HEK293 (cell line): ENCODE measurements around the gene PFDN1.

Source experiments
- KLF1 ChIP-seq: fragments of 450-650 bp; formaldehyde crosslinking; IDR thresholded peaks from 2 replicates; pipeline ENCODE4 v1.5.1; 2016; ENCODE audit warnings: missing biosample characterization, missing genetic modification characterization
- MZF1 ChIP-seq: fragments of 450-650 bp; formaldehyde crosslinking; IDR thresholded peaks from 2 replicates; pipeline ENCODE4 v1.5.1; 2017; ENCODE audit warnings: missing biosample characterization, missing genetic modification characterization, borderline replicate concordance
- REPIN1 ChIP-seq: fragments of 450-650 bp; formaldehyde crosslinking; IDR thresholded peaks from 2 replicates; pipeline ENCODE4 v1.5.1; 2017; ENCODE audit warnings: missing biosample characterization, missing genetic modification characterization, low read depth
- ZIC2 ChIP-seq: fragments of 450-650 bp; formaldehyde crosslinking; IDR thresholded peaks from 2 replicates; pipeline ENCODE4 v1.5.1; 2016; ENCODE audit warnings: missing biosample characterization, missing genetic modification characterization
- ZNF10 ChIP-seq: fragments of 450-650 bp; formaldehyde crosslinking; IDR thresholded peaks from 2 replicates; pipeline ENCODE4 v1.5.1; 2017; ENCODE audit warnings: missing biosample characterization, missing genetic modification characterization
- ZNF48 ChIP-seq: fragments of 450-650 bp; formaldehyde crosslinking; IDR thresholded peaks from 2 replicates; pipeline ENCODE4 v1.5.1; 2016; ENCODE audit warnings: missing biosample characterization, missing genetic modification characterization
- ZNF660 ChIP-seq: fragments of 450-650 bp; IDR thresholded peaks from 2 replicates; pipeline ENCODE4 v1.5.1; 2018; ENCODE audit warnings: missing biosample characterization, mild to moderate bottlenecking, missing genetic modification characterization
- ZNF677 ChIP-seq: fragments of 450-650 bp; IDR thresholded peaks from 2 replicates; pipeline ENCODE4 v1.5.0; 2018; ENCODE audit warnings: missing biosample characterization, mild to moderate bottlenecking, missing genetic modification characterization, moderate library complexity
- TF ChIP-seq, protein P1 (sequence below): fragments of 450-650 bp; formaldehyde crosslinking; IDR thresholded peaks from 2 replicates; pipeline ENCODE4 v1.5.1; 2016; ENCODE audit warnings: missing biosample characterization, missing genetic modification characterization
- TF ChIP-seq, protein P2 (sequence below): fragments of 450-650 bp; formaldehyde crosslinking; IDR thresholded peaks from 2 replicates; pipeline ENCODE4 v1.5.1; 2016; ENCODE audit warnings: missing biosample characterization, missing genetic modification characterization
- TF ChIP-seq, protein P3 (sequence below): fragments of 450-650 bp; formaldehyde crosslinking; IDR thresholded peaks from 2 replicates; pipeline ENCODE4 v1.5.1; 2016; ENCODE audit warnings: missing biosample characterization, missing genetic modification characterization
- TF ChIP-seq, protein P4 (sequence below): fragments of 450-650 bp; formaldehyde crosslinking; optimal IDR thresholded peaks from 2 replicates; pipeline ENCODE3; 2016; ENCODE audit warnings: missing biosample characterization, mild to moderate bottlenecking, missing genetic modification characterization

DNA sequence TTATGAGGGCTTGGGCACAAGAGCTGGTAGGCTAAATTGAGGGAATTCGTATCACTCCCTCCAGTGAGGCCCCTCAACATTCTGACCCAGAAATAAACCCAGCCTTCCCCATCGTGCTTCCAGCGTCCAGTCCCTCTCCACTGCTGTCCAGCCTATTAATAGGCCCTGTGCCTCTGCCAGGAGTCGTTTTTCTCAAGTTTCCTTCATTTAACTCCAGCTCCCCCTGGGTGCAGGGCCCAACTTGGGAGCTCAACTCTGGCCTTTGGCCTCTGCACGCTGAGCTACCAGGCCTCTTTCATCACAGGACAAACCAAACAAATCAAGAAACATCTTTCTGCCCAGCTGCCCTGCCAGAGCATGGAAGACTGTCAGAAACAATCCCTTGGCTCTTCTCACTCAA lies 33.5 kb upstream of the PFDN1 start:
- TF ChIP-seq, protein P1, sequence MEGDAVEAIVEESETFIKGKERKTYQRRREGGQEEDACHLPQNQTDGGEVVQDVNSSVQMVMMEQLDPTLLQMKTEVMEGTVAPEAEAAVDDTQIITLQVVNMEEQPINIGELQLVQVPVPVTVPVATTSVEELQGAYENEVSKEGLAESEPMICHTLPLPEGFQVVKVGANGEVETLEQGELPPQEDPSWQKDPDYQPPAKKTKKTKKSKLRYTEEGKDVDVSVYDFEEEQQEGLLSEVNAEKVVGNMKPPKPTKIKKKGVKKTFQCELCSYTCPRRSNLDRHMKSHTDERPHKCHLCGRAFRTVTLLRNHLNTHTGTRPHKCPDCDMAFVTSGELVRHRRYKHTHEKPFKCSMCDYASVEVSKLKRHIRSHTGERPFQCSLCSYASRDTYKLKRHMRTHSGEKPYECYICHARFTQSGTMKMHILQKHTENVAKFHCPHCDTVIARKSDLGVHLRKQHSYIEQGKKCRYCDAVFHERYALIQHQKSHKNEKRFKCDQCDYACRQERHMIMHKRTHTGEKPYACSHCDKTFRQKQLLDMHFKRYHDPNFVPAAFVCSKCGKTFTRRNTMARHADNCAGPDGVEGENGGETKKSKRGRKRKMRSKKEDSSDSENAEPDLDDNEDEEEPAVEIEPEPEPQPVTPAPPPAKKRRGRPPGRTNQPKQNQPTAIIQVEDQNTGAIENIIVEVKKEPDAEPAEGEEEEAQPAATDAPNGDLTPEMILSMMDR (tag by site-specific recombination): no peak
- TF ChIP-seq ZNF677 (no peak), KLF1 (no peak), ZIC2 (tag by site-specific recombination) (no peak), ZNF48 (no peak), MZF1 (tag by site-specific recombination) (no peak), ZNF660 (tag by site-specific recombination) (no peak), ZNF10 (no peak), REPIN1 (tag by site-specific recombination) (no peak)
- TF ChIP-seq, protein P2, sequence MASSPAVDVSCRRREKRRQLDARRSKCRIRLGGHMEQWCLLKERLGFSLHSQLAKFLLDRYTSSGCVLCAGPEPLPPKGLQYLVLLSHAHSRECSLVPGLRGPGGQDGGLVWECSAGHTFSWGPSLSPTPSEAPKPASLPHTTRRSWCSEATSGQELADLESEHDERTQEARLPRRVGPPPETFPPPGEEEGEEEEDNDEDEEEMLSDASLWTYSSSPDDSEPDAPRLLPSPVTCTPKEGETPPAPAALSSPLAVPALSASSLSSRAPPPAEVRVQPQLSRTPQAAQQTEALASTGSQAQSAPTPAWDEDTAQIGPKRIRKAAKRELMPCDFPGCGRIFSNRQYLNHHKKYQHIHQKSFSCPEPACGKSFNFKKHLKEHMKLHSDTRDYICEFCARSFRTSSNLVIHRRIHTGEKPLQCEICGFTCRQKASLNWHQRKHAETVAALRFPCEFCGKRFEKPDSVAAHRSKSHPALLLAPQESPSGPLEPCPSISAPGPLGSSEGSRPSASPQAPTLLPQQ (tag by site-specific recombination): no peak
- TF ChIP-seq, protein P3, sequence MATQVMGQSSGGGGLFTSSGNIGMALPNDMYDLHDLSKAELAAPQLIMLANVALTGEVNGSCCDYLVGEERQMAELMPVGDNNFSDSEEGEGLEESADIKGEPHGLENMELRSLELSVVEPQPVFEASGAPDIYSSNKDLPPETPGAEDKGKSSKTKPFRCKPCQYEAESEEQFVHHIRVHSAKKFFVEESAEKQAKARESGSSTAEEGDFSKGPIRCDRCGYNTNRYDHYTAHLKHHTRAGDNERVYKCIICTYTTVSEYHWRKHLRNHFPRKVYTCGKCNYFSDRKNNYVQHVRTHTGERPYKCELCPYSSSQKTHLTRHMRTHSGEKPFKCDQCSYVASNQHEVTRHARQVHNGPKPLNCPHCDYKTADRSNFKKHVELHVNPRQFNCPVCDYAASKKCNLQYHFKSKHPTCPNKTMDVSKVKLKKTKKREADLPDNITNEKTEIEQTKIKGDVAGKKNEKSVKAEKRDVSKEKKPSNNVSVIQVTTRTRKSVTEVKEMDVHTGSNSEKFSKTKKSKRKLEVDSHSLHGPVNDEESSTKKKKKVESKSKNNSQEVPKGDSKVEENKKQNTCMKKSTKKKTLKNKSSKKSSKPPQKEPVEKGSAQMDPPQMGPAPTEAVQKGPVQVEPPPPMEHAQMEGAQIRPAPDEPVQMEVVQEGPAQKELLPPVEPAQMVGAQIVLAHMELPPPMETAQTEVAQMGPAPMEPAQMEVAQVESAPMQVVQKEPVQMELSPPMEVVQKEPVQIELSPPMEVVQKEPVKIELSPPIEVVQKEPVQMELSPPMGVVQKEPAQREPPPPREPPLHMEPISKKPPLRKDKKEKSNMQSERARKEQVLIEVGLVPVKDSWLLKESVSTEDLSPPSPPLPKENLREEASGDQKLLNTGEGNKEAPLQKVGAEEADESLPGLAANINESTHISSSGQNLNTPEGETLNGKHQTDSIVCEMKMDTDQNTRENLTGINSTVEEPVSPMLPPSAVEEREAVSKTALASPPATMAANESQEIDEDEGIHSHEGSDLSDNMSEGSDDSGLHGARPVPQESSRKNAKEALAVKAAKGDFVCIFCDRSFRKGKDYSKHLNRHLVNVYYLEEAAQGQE: no peak
- TF ChIP-seq, protein P4, sequence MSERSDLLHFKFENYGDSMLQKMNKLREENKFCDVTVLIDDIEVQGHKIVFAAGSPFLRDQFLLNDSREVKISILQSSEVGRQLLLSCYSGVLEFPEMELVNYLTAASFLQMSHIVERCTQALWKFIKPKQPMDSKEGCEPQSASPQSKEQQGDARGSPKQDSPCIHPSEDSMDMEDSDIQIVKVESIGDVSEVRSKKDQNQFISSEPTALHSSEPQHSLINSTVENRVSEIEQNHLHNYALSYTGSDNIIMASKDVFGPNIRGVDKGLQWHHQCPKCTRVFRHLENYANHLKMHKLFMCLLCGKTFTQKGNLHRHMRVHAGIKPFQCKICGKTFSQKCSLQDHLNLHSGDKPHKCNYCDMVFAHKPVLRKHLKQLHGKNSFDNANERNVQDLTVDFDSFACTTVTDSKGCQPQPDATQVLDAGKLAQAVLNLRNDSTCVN (tag by site-specific recombination): no peak
